ENCODE results near the gene PRAME. TPM values are rescaled to one million over a fixed set of nuclear protein-coding genes. Genes with fewer than 3 reads are reported as not detected.

The PRAME gene
- total and polyA plus RNA-seq, 2 donors (not counting 1 experiment from before 2014, with no cell fraction given), result 0.20 TPM; not detected in 1

DNA sequence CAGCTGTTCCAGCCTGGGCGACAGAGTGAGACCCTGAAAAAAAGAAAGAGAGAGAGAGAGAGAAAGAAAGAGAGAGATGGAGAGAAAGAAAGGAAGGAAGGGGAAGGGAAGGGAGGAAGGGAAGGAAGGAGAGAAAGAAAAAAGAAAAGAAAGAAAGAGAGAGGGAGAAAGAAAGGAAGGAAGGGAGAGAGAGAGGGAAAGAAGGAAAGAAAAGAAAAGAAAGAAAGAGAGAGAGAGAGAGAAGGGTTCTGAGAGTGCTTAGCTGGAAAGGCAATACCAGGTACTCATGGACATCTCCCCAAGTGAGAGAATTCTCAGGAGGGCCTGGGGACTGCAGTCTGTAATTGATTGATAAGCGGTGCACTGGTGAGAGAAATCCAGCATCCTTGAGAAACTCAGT, 12.8 kb upstream of the PRAME start:
- no peaks in the 10 kb centered on the region for H3K4me1 ChIP-seq (ENCODE audit: control insufficient read depth, extremely low read depth, insufficient read depth, low read length)
- no peaks in the 10 kb centered on the region for H3K27me3 ChIP-seq (ENCODE audit: control insufficient read depth, insufficient read depth, low read length)
- TF ChIP-seq EZH2 (IDR thresholded peaks at IDR 0.05; ENCODE audit: low read length, missing control alignments), result no peak
- TF ChIP-seq CTCF (conservative IDR thresholded peaks at IDR 0.05 in 1 of 2, IDR thresholded peaks at IDR 0.05 in 1 of 2; ENCODE audit: low read depth in 1 of 2, low read length in 2 of 2), result no peak
- no peak overlapping the region for H3K27ac ChIP-seq (ENCODE audit: insufficient read depth, low read length)
- H3K9ac ChIP-seq (ENCODE audit: insufficient read depth, low read length), result no peak overlapping the region
- H3K36me3 ChIP-seq (ENCODE audit: control insufficient read depth, insufficient read depth, low read length), result no peaks in the 10 kb centered on the region
- no peak for DNase-seq (ENCODE audit: low read depth in 2 of 2)
- H3K4me2 ChIP-seq (ENCODE audit: extremely low read depth, insufficient read depth, low read length), result no peak overlapping the region
- no peaks in the 10 kb centered on the region for H3K9me3 ChIP-seq (ENCODE audit: control insufficient read depth, insufficient read depth, low read depth, low read length)
- H2AFZ ChIP-seq (ENCODE audit: low read length), result no peak overlapping the region
- no peaks in the 10 kb centered on the region for H4K20me1 ChIP-seq (ENCODE audit: control insufficient read depth, extremely low read depth, insufficient read depth, low read length)
- H3K4me3 ChIP-seq (replicated peaks in 1 of 4; ENCODE audit: control extremely low read depth in 1 of 4, insufficient read depth in 1 of 4, low read depth in 3 of 4, low read length in 4 of 4), result no peak overlapping the region
- no peaks in the 10 kb centered on the region for H3K79me2 ChIP-seq (ENCODE audit: control insufficient read depth, insufficient read depth, low read length)

DNA sequence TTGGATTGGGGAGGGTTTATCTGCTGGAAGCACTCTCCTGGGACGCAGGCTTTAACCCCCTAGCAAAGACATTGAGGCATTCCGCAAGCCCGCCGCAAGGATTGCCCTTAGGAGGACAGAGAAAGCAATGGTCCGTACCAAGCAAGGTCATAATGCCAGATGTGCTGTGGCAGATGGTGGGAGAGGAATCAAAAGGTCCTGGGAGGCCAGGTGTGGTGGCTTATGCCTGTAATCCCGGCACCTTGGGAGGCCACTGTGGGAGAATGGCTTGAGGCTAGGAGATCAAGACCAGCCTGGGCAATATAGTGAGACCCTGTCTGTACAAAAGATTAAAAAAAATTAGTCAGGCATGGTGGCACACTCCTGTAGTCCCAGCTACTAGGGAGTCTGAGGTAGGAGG, 12.4 kb upstream of the PRAME start:
- no peak overlapping the region for H3K4me3 ChIP-seq (replicated peaks in 1 of 4; ENCODE audit: control extremely low read depth in 1 of 4, insufficient read depth in 1 of 4, low read depth in 3 of 4, low read length in 4 of 4)
- H3K36me3 ChIP-seq (ENCODE audit: control insufficient read depth, insufficient read depth, low read length), result no peaks in the 10 kb centered on the region
- no peak overlapping the region for H3K4me2 ChIP-seq (ENCODE audit: extremely low read depth, insufficient read depth, low read length)
- TF ChIP-seq EZH2 (IDR thresholded peaks at IDR 0.05; ENCODE audit: low read length, missing control alignments) (no peak), CTCF (conservative IDR thresholded peaks at IDR 0.05 in 1 of 2, IDR thresholded peaks at IDR 0.05 in 1 of 2; ENCODE audit: low read depth in 1 of 2, low read length in 2 of 2) (no peak)
- H3K27ac ChIP-seq (ENCODE audit: insufficient read depth, low read length), result no peak overlapping the region
- H3K9me3 ChIP-seq (ENCODE audit: control insufficient read depth, insufficient read depth, low read depth, low read length), result no peaks in the 10 kb centered on the region
- DNase-seq (ENCODE audit: low read depth in 2 of 2), result no peak
- H3K9ac ChIP-seq (ENCODE audit: insufficient read depth, low read length), result no peak overlapping the region
- H4K20me1 ChIP-seq (ENCODE audit: control insufficient read depth, extremely low read depth, insufficient read depth, low read length), result no peaks in the 10 kb centered on the region
- no peaks in the 10 kb centered on the region for H3K4me1 ChIP-seq (ENCODE audit: control insufficient read depth, extremely low read depth, insufficient read depth, low read length)
- no peaks in the 10 kb centered on the region for H3K79me2 ChIP-seq (ENCODE audit: control insufficient read depth, insufficient read depth, low read length)
- no peak overlapping the region for H2AFZ ChIP-seq (ENCODE audit: low read length)
- H3K27me3 ChIP-seq (ENCODE audit: control insufficient read depth, insufficient read depth, low read length), result no peaks in the 10 kb centered on the region

DNA sequence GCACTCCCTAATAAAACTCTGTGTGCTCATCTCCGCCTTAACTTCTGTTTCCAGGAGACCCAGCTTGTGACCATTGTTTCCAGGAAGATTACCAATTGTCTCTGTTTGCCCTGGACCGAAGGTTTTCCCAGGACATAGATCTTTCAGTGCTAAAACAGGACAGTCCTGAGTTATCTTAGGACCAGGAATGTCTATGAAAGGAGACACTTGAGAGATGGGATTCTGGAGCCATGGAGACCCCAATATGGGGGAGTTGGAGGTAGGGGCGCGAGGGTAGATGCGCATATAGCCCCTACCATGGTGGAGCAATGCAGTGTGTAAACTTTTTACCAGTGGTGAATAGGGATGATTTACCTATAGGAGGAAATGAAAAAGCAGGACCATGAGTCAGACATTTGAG, 10.2 kb upstream of the PRAME start:
- Histone ChIP-seq H3K4me1 (ENCODE audit: control insufficient read depth, extremely low read depth, insufficient read depth, low read length) (no peaks in the 10 kb centered on the region), H2AFZ (ENCODE audit: low read length) (no peak overlapping the region), H3K9ac (ENCODE audit: insufficient read depth, low read length) (no peak overlapping the region), H3K4me2 (ENCODE audit: extremely low read depth, insufficient read depth, low read length) (no peak overlapping the region), H3K9me3 (ENCODE audit: control insufficient read depth, insufficient read depth, low read depth, low read length) (no peaks in the 10 kb centered on the region), H3K79me2 (ENCODE audit: control insufficient read depth, insufficient read depth, low read length) (no peaks in the 10 kb centered on the region), H4K20me1 (ENCODE audit: control insufficient read depth, extremely low read depth, insufficient read depth, low read length) (no peaks in the 10 kb centered on the region), H3K27ac (ENCODE audit: insufficient read depth, low read length) (no peak overlapping the region), H3K36me3 (ENCODE audit: control insufficient read depth, insufficient read depth, low read length) (no peaks in the 10 kb centered on the region), H3K27me3 (ENCODE audit: control insufficient read depth, insufficient read depth, low read length) (no peaks in the 10 kb centered on the region), H3K4me3 (replicated peaks in 1 of 4; ENCODE audit: control extremely low read depth in 1 of 4, insufficient read depth in 1 of 4, low read depth in 3 of 4, low read length in 4 of 4) (no peak overlapping the region)
- TF ChIP-seq EZH2 (IDR thresholded peaks at IDR 0.05; ENCODE audit: low read length, missing control alignments) (no peak), CTCF (conservative IDR thresholded peaks at IDR 0.05 in 1 of 2, IDR thresholded peaks at IDR 0.05 in 1 of 2; ENCODE audit: low read depth in 1 of 2, low read length in 2 of 2) (no peak)
- DNase-seq (ENCODE audit: low read depth in 2 of 2), result no peak

Measured in fibroblast of lung (primary cell).